ENCODE measurements around the gene HDAC4. TPM values are rescaled to one million over a fixed set of nuclear protein-coding genes. Genes with fewer than 3 reads are reported as not detected.

The HDAC4 gene
- total RNA-seq, 1 experiment from 2014 or later = 47.6 TPM

DNA sequence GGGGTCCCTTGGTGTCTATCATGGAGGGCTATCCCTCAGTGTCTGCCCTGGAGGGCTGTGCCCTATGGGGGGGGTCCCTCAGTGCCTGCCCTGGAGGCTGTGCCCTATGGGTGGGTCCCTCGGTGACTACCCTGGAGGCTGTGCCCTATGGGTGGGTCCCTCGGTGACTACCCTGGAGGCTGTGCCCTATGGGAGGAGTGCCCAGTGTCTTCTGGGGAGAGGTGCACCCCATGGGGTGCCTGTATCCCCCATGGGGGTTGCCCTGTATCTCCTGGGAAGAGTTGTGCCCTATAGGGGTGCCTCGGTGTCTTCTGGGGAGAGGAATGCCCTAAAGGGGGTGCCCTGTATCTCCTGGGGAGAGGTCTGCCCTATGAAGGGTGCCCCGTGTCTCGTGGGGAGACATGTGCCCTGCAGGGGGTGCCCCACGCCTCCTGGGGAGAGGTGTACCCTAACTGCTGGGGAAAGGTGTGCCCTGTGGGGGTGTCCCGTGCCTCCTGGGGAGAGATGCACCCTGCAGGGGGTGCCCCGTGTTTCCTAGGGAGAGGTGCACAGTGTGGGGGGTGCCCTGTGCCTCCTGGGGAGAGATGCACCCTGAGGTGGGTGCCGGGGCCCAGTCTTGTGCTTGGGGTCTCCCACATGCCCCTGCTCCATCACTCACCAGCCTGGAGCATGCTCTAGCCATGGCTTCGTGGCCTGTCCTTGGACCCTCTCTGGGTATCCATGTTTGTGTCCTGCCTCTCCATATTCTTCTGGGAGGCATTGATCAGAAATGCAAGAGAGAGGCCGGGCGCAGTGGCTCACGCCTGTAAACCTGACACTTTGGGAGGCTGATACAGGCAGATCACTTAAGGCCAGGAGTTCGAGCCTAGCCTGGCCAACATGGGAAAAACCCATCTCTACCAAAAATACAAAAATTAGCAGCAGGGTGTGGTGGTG, 215.6 kb downstream of the HDAC4 start:
- peaks cover 0 to 15% of the 10 kb centered on the region in 2 experiments; a peak in 3 of 4 replicates for H3K36me3 ChIP-seq (ENCODE audit: control insufficient read depth in 1 of 2, insufficient read depth in 2 of 2, low read length in 2 of 2)
- BruUV-seq (replicated peaks) = no TSS peak
- TF ChIP-seq POLR2A (IDR thresholded peaks at IDR 0.05; ENCODE audit: borderline replicate concordance, extremely low read depth, insufficient read depth, insufficient read length) (no peak), EZH2phosphoT487 (IDR thresholded peaks at IDR 0.05; ENCODE audit: borderline replicate concordance) (no peak), CEBPB (IDR thresholded peaks at IDR 0.05; ENCODE audit: low read depth) (no peak), ZNF274 (IDR thresholded peaks at IDR 0.05; ENCODE audit: low read depth, low read length) (no peak)
- TF ChIP-seq, protein P1, sequence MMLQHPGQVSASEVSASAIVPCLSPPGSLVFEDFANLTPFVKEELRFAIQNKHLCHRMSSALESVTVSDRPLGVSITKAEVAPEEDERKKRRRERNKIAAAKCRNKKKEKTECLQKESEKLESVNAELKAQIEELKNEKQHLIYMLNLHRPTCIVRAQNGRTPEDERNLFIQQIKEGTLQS (IDR thresholded peaks at IDR 0.05) = no peak
- DNase-seq (ENCODE audit: low read depth, low spot score) = no peak
- POLR2A ChIA-PET = no interaction called here
- intact Hi-C loops (cut with micrococcal nuclease) = no loop called here
- CTCF ChIA-PET = no interaction called here
- H3K4me2 ChIP-seq (ENCODE audit: low read length) = no peak overlapping the region
- no peak overlapping the region for H3K27ac ChIP-seq (ENCODE audit: low read depth, low read length)
- no peak overlapping the region for H3K4me3 ChIP-seq (replicated peaks in 1 of 2; ENCODE audit: low read depth in 1 of 2, low read length in 2 of 2)
- H2AFZ ChIP-seq (ENCODE audit: low read depth, low read length, poor library complexity, severe bottlenecking) = no peak overlapping the region
- ATAC-seq = no peak
- H3K4me1 ChIP-seq (ENCODE audit: control insufficient read depth in 1 of 2, insufficient read depth in 2 of 2, low read length in 2 of 2) = no peaks in the 10 kb centered on the region
- H3K27me3 ChIP-seq (ENCODE audit: insufficient read depth, low read length) = no peaks in the 10 kb centered on the region
- H3K79me2 ChIP-seq (ENCODE audit: insufficient read depth, low read length) = no peaks in the 10 kb centered on the region
- H3K9me2 ChIP-seq (ENCODE audit: insufficient read depth) = no peaks in the 10 kb centered on the region
- H3K9ac ChIP-seq (ENCODE audit: low read length) = no peak overlapping the region
- no peaks in the 10 kb centered on the region for H4K20me1 ChIP-seq (ENCODE audit: insufficient read depth)
- RAD21 ChIA-PET (ENCODE audit: low non-redundant PET in 1 of 2, low total read pairs in 2 of 2, uncharacterized antibody in 2 of 2, unreplicated experiment in 2 of 2) = no interaction called here
- H3K9me3 ChIP-seq (ENCODE audit: control insufficient read depth in 1 of 2, insufficient read depth in 1 of 2, low read depth in 1 of 2, low read length in 2 of 2) = peaks cover 8% of the 10 kb centered on the region in 2 experiments; a peak in 2 of 4 replicates

DNA sequence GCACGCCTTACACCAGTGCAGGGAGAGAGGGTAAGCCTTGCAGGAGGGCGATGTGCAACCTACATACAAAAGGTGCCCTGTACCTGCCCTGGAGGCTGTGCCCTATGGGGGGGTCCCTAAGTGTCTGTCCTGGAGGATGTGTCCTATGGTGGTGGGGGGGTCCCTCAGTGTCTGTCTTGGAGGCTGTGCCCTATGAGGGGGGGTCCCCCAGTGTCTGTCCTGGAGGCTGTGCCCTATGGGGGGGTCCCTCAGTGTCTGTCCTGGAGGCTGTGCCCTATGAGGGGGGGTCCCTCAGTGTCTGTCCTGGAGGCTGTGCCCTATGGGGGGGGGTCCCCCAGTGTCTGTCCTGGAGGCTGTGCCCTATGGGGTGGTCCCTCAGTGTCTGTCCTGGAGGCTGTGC, 216.6 kb downstream of the HDAC4 start:
- intact Hi-C loops (cut with micrococcal nuclease) = no loop called here
- Histone ChIP-seq H3K4me3 (replicated peaks in 1 of 2; ENCODE audit: low read depth in 1 of 2, low read length in 2 of 2) (no peak overlapping the region), H3K36me3 (ENCODE audit: control insufficient read depth in 1 of 2, insufficient read depth in 2 of 2, low read length in 2 of 2) (peaks cover 0 to 12% of the 10 kb centered on the region in 2 experiments; a peak in 3 of 4 replicates), H3K9me2 (ENCODE audit: insufficient read depth) (no peaks in the 10 kb centered on the region), H3K79me2 (ENCODE audit: insufficient read depth, low read length) (no peaks in the 10 kb centered on the region), H3K4me2 (ENCODE audit: low read length) (no peak overlapping the region), H3K9me3 (ENCODE audit: control insufficient read depth in 1 of 2, insufficient read depth in 1 of 2, low read depth in 1 of 2, low read length in 2 of 2) (peaks cover 8% of the 10 kb centered on the region in 2 experiments; a peak in 2 of 4 replicates), H3K27me3 (ENCODE audit: insufficient read depth, low read length) (no peaks in the 10 kb centered on the region), H3K27ac (ENCODE audit: low read depth, low read length) (no peak overlapping the region), H2AFZ (ENCODE audit: low read depth, low read length, poor library complexity, severe bottlenecking) (no peak overlapping the region), H4K20me1 (ENCODE audit: insufficient read depth) (no peaks in the 10 kb centered on the region), H3K9ac (ENCODE audit: low read length) (no peak overlapping the region), H3K4me1 (ENCODE audit: control insufficient read depth in 1 of 2, insufficient read depth in 2 of 2, low read length in 2 of 2) (no peaks in the 10 kb centered on the region)
- POLR2A ChIA-PET = no interaction called here
- RAD21 ChIA-PET (ENCODE audit: low non-redundant PET in 1 of 2, low total read pairs in 2 of 2, uncharacterized antibody in 2 of 2, unreplicated experiment in 2 of 2) = no interaction called here
- CTCF ChIA-PET = no interaction called here
- no TSS peak for BruUV-seq (replicated peaks)
- ATAC-seq (no peak), DNase-seq (ENCODE audit: low read depth, low spot score) (no peak)
- no peak for TF ChIP-seq EZH2phosphoT487 (IDR thresholded peaks at IDR 0.05; ENCODE audit: borderline replicate concordance)
- no peak for TF ChIP-seq ZNF274 (IDR thresholded peaks at IDR 0.05; ENCODE audit: low read depth, low read length)
- TF ChIP-seq, protein P2, sequence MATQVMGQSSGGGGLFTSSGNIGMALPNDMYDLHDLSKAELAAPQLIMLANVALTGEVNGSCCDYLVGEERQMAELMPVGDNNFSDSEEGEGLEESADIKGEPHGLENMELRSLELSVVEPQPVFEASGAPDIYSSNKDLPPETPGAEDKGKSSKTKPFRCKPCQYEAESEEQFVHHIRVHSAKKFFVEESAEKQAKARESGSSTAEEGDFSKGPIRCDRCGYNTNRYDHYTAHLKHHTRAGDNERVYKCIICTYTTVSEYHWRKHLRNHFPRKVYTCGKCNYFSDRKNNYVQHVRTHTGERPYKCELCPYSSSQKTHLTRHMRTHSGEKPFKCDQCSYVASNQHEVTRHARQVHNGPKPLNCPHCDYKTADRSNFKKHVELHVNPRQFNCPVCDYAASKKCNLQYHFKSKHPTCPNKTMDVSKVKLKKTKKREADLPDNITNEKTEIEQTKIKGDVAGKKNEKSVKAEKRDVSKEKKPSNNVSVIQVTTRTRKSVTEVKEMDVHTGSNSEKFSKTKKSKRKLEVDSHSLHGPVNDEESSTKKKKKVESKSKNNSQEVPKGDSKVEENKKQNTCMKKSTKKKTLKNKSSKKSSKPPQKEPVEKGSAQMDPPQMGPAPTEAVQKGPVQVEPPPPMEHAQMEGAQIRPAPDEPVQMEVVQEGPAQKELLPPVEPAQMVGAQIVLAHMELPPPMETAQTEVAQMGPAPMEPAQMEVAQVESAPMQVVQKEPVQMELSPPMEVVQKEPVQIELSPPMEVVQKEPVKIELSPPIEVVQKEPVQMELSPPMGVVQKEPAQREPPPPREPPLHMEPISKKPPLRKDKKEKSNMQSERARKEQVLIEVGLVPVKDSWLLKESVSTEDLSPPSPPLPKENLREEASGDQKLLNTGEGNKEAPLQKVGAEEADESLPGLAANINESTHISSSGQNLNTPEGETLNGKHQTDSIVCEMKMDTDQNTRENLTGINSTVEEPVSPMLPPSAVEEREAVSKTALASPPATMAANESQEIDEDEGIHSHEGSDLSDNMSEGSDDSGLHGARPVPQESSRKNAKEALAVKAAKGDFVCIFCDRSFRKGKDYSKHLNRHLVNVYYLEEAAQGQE (IDR thresholded peaks at IDR 0.05; ENCODE audit: low read depth) = no peak
- TF ChIP-seq, protein P1 (IDR thresholded peaks at IDR 0.05) = no peak
- TF ChIP-seq ELF1 (IDR thresholded peaks at IDR 0.05; ENCODE audit: borderline replicate concordance, low read depth) = no peak
- TF ChIP-seq TCF7L2 (IDR thresholded peaks at IDR 0.05; ENCODE audit: borderline replicate concordance, extremely low read depth, insufficient read depth, insufficient read length) = no peak
- no peak for TF ChIP-seq SIN3A (IDR thresholded peaks at IDR 0.05; ENCODE audit: low read depth)
- TF ChIP-seq, protein P3, sequence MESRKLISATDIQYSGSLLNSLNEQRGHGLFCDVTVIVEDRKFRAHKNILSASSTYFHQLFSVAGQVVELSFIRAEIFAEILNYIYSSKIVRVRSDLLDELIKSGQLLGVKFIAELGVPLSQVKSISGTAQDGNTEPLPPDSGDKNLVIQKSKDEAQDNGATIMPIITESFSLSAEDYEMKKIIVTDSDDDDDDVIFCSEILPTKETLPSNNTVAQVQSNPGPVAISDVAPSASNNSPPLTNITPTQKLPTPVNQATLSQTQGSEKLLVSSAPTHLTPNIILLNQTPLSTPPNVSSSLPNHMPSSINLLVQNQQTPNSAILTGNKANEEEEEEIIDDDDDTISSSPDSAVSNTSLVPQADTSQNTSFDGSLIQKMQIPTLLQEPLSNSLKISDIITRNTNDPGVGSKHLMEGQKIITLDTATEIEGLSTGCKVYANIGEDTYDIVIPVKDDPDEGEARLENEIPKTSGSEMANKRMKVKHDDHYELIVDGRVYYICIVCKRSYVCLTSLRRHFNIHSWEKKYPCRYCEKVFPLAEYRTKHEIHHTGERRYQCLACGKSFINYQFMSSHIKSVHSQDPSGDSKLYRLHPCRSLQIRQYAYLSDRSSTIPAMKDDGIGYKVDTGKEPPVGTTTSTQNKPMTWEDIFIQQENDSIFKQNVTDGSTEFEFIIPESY (IDR thresholded peaks at IDR 0.05; ENCODE audit: extremely low read depth, insufficient replicate concordance, low read length) = no peak
- no peak for TF ChIP-seq YY1 (IDR thresholded peaks at IDR 0.05; ENCODE audit: extremely low read depth, insufficient replicate concordance, low read depth, low read length)
